K562 (cell line): ENCODE results near the gene MCFD2. TPM values are rescaled to one million over a fixed set of nuclear protein-coding genes. Genes with fewer than 3 reads are reported as not detected.
A peak's percentile ranks its signal among the peaks of the same experiment; 100 is the strongest.

Experiments
- BRF2 ChIP-seq: IDR thresholded peaks from 3 replicates; pipeline ENCODE4 v1.6.1; 2011; ENCODE audit warnings: borderline replicate concordance, mild to moderate bottlenecking; ENCODE audit not compliant: insufficient read length, insufficient read depth
- CHD4 ChIP-seq: fragments of 200-600 bp; sonication (generic); IDR thresholded peaks from 3 replicates; pipeline ENCODE4 v1.6.1; 2012; ENCODE audit warnings: low read depth, mild to moderate bottlenecking, mixed read lengths, low read length, inconsistent platforms; ENCODE audit not compliant: insufficient read depth, insufficient replicate concordance, poor library complexity, severe bottlenecking
- CREB1 ChIP-seq, 2 experiments: sonication (generic) in 1 of 2; formaldehyde crosslinking in 1 of 2; IDR thresholded peaks; 2 replicates each; pipeline versions ENCODE4 v1.6.1 to v1.8.0; 2012 to 2022; ENCODE audit warnings: inconsistent platforms in 1 of 2, mild to moderate bottlenecking in 1 of 2, missing genetic modification reagents in 1 of 2, moderate library complexity in 1 of 2
- E2F5 ChIP-seq: sonication (generic); formaldehyde crosslinking; IDR thresholded peaks from 2 replicates; pipeline ENCODE4 v1.8.0; 2022; ENCODE audit warnings: mild to moderate bottlenecking, missing genetic modification reagents
- ELF2 ChIP-seq: fragments of 250-450 bp; sonication (Bioruptor Pico); IDR thresholded peaks from 2 replicates; pipeline ENCODE4 v1.5.0; 2021; ENCODE audit warnings: mild to moderate bottlenecking
- ETV6 ChIP-seq, 3 experiments: fragments of 150-350 bp in 1 of 3; sonication (generic) in 1 of 3; formaldehyde crosslinking in 1 of 3; IDR thresholded peaks; 2 replicates each; pipeline versions ENCODE4 v1.6.1 to v1.8.0; 2014 to 2022; ENCODE audit warnings: borderline replicate concordance in 2 of 3, low read depth in 2 of 3, antibody characterized with exemption in 1 of 3, low read length in 1 of 3, mild to moderate bottlenecking in 1 of 3, missing genetic modification reagents in 1 of 3
- HBP1 ChIP-seq: fragments of 450-650 bp; formaldehyde crosslinking; IDR thresholded peaks from 2 replicates; pipeline ENCODE4 v1.4.0; 2022; ENCODE audit warnings: missing genetic modification characterization
- HNRNPH1 ChIP-seq: fragments of 200-400 bp; formaldehyde crosslinking; optimal IDR thresholded peaks from 2 replicates; pipeline ENCODE3; 2017; ENCODE audit warnings: low read depth, mild to moderate bottlenecking, low read length, moderate library complexity
- ID3 ChIP-seq, 2 experiments: fragments of 250-450 bp in 1 of 2; fragments of 450-650 bp in 1 of 2; sonication (Bioruptor Pico) in 1 of 2; IDR thresholded peaks; 2 replicates each; pipeline versions ENCODE4 v1.6.1 to v1.8.0; 2016 to 2021; ENCODE audit warnings: mild to moderate bottlenecking in 2 of 2, moderate library complexity in 2 of 2, missing compliant biosample characterization in 1 of 2, missing genetic modification characterization in 1 of 2
- KDM4B ChIP-seq, 2 experiments: fragments of 450-650 bp in 1 of 2; sonication (generic) in 1 of 2; IDR thresholded peaks; 2 replicates each; pipeline ENCODE4 v1.6.1; 2016 to 2017; ENCODE audit warnings: borderline replicate concordance in 2 of 2, antibody characterized with exemption in 1 of 2, low read depth in 1 of 2, mild to moderate bottlenecking in 1 of 2
- MXD1 ChIP-seq: fragments of 250-450 bp; sonication (Bioruptor Pico); IDR thresholded peaks from 2 replicates; pipeline ENCODE4 v1.8.0; 2021; ENCODE audit warnings: borderline replicate concordance, mild to moderate bottlenecking, moderate library complexity; ENCODE audit not compliant: poor library complexity, severe bottlenecking
- THAP7 ChIP-seq: fragments of 250-450 bp; sonication (Bioruptor Pico); IDR thresholded peaks from 2 replicates; pipeline ENCODE4 v1.5.0; 2021
- ZBTB7A ChIP-seq: IDR thresholded peaks from 2 replicates; pipeline ENCODE4 v1.6.1; 2011; ENCODE audit warnings: low read depth, mild to moderate bottlenecking, low read length, moderate library complexity, borderline replicate concordance; ENCODE audit not compliant: control insufficient read depth
- ZNF133 ChIP-seq: fragments of 250-450 bp; sonication (Bioruptor Pico); IDR thresholded peaks from 2 replicates; pipeline ENCODE4 v1.4.0; 2020; ENCODE audit warnings: mild to moderate bottlenecking
- polyA plus RNA-seq, 8 experiments: library from polyadenylated mRNA; depleted of rRNA in 4 of 8; stranded (reverse) in 5 of 8; unstranded in 3 of 8; fragments of >200 nt; fragmentation: Nextera tagmentation in 2 of 8; fragmentation: Illumina TruSeq in 1 of 8; extraction: Ambion mirVana in 2 of 8; extraction: Trizol in 1 of 8; gene quantifications; 2 replicates each; pipeline versions ENCODE4 v1.2.1 to v1.2.3, GENCODE V29; 2011 to 2014; ENCODE audit warnings: inconsistent platforms in 1 of 8, missing spikeins in 1 of 8
- total RNA-seq, 7 experiments: library from RNA; depleted of rRNA in 6 of 7; stranded (reverse); fragments of >200 nt in 6 of 7; fragmentation: Illumina TruSeq in 2 of 7; extraction: Trizol in 2 of 7; gene quantifications; 2 replicates each; pipeline versions ENCODE4 v1.2.1 to v1.2.3, GENCODE V29; 2011 to 2021; ENCODE audit warnings: low replicate concordance in 1 of 7

Gene MCFD2
- total and polyA plus RNA-seq, 9 of the 15 experiments (the other 6 are each of a cell fraction or from before 2014, with no cell fraction given) = 78.6 to 237 (median 123) TPM

GRCh38 chr2:46915281-46915810 lies at the start of gene MCFD2 (continued):
- TF ChIP-seq ZNF133 (CRISPR knock-in tag) (no peak), KDM4B (IDR thresholded peaks at IDR 0.05; ENCODE audit: borderline replicate concordance in 2 of 2, low read depth in 1 of 2) (no peak), E2F5 (CRISPR knock-in tag) (no peak), CREB1 (IDR thresholded peaks at IDR 0.05) (no peak), CREB1 (CRISPR knock-in tag; IDR thresholded peaks at IDR 0.05) (no peak), ELF2 (CRISPR knock-in tag) (no peak), THAP7 (CRISPR knock-in tag) (no peak), ID3 (CRISPR knock-in tag; IDR thresholded peaks at IDR 0.05) (no peak), ID3 (tag; IDR thresholded peaks at IDR 0.05) (no peak), MXD1 (CRISPR knock-in tag) (no peak), ETV6 (IDR thresholded peaks at IDR 0.05; ENCODE audit: borderline replicate concordance in 1 of 2, low read depth in 2 of 2, low read length in 1 of 2) (no peak), ETV6 (CRISPR knock-in tag; IDR thresholded peaks at IDR 0.05; ENCODE audit: borderline replicate concordance) (no peak), ZBTB7A (peak; percentile 57; the same call in 1 of the 2 replicates), HNRNPH1 (no peak), CHD4 (no peak), HBP1 (CRISPR knock-in tag) (no peak), BRF2 (no peak)
